ENCODE data around the gene LHFPL2.

GRCh38 chr5:78501411-78502352 is 146.9 kb downstream of the LHFPL2 start:
- TF ChIP-seq CTCF (IDR thresholded peaks at IDR 0.05) (no peak), MAX (IDR thresholded peaks at IDR 0.05; ENCODE audit: low read depth) (peak; percentile 45; the same call in 1 of the 2 replicates), RCOR1 (IDR thresholded peaks at IDR 0.05; ENCODE audit: low read length) (no peak), EP300 (IDR thresholded peaks at IDR 0.05; ENCODE audit: borderline replicate concordance in 1 of 2, low read depth in 1 of 2, low read length in 1 of 2) (peak in 1 of 2 experiments; percentile 62; a peak in 1 of 4 replicates), PBX3 (IDR thresholded peaks at IDR 0.05) (peak; percentile 88), FOXM1 (IDR thresholded peaks at IDR 0.05; ENCODE audit: low read depth) (no peak; the same call in 1 of the 2 replicates), SMC3 (IDR thresholded peaks at IDR 0.05; ENCODE audit: low read depth, low read length) (no peak), CHD2 (IDR thresholded peaks at IDR 0.05; ENCODE audit: low read length, partially characterized antibody) (no peak), SIN3A (IDR thresholded peaks at IDR 0.05; ENCODE audit: borderline replicate concordance, low read depth, low read length) (no peak), JUND (IDR thresholded peaks at IDR 0.05) (peak; percentile 60), GABPA (IDR thresholded peaks at IDR 0.05; ENCODE audit: low read depth) (no peak)
